ENCODE results near the gene EGLN2.
"Not testable (repeated sequence)": the region's sequence is repeated elsewhere in the genome, so short reads cannot be mapped to it uniquely, and the experiment has no call there.

EGLN2 gene

DNA sequence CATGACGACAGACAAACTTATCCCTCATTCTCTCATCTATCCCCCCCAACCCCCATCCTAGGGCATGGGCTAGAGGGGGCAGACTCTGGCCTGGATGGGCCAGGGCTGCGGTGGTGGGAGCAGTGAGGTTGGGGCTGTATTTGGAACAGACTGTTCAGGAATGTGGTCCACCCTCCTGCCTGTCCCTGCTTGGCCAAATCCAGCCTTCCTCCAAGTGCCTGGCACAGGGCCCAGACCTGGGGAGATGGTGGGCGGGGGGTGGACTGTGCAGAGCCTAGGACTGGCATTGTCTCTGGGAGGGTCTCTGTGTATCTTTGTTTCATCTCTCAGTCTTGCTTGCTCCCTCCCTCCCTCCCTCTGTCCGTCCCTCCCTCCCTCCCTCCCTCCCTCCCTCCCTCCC lies 14.2 kb downstream of the EGLN2 start:
- no peaks in the 10 kb centered on the region for H3K9me3 ChIP-seq (ENCODE audit: control insufficient read depth, low read depth, low read length)
- no peak overlapping the region for H3K27ac ChIP-seq (ENCODE audit: low read length)
- no peak overlapping the region for H3K9ac ChIP-seq (ENCODE audit: low read length)
- H3K4me3 ChIP-seq (ENCODE audit: low read length) = no peak overlapping the region
- H3K27me3 ChIP-seq (ENCODE audit: control insufficient read depth, insufficient read depth, low read length) = peaks cover 17% of the 10 kb centered on the region
- H3K4me1 ChIP-seq (ENCODE audit: control insufficient read depth, low read depth, low read length) = peaks cover 9% of the 10 kb centered on the region
- H3K36me3 ChIP-seq (ENCODE audit: control insufficient read depth, low read depth, low read length) = peaks cover 7% of the 10 kb centered on the region

DNA sequence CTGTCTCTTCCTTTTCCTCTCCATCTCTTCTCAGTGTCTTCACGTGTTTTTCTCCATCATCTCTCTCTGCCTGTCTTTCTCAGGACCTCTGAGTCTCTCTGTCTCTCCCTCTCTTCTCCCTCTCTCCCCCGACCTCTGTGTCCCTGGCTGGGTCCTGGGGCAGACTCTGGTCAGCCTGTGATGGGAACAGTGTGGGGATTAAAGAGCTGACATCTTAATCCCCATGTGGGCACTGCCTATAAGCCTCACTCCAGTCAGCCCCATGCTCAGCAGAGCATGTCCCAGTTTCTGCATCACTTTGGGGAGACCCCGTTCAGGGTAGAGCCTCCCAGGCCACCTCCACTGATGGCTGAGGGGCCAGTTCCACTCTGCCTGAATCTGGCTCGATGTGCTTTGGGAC lies 16.2 kb downstream of the EGLN2 start:
- H3K27me3 ChIP-seq (ENCODE audit: control insufficient read depth, insufficient read depth, low read length) = peaks cover 17% of the 10 kb centered on the region
- no peak overlapping the region for H3K4me3 ChIP-seq (ENCODE audit: low read length)
- no peaks in the 10 kb centered on the region for H3K36me3 ChIP-seq (ENCODE audit: control insufficient read depth, low read depth, low read length)
- H3K9me3 ChIP-seq (ENCODE audit: control insufficient read depth, low read depth, low read length) = no peaks in the 10 kb centered on the region
- H3K9ac ChIP-seq (ENCODE audit: low read length) = no peak overlapping the region
- no peak overlapping the region for H3K27ac ChIP-seq (ENCODE audit: low read length)
- peaks cover 4% of the 10 kb centered on the region for H3K4me1 ChIP-seq (ENCODE audit: control insufficient read depth, low read depth, low read length)

DNA sequence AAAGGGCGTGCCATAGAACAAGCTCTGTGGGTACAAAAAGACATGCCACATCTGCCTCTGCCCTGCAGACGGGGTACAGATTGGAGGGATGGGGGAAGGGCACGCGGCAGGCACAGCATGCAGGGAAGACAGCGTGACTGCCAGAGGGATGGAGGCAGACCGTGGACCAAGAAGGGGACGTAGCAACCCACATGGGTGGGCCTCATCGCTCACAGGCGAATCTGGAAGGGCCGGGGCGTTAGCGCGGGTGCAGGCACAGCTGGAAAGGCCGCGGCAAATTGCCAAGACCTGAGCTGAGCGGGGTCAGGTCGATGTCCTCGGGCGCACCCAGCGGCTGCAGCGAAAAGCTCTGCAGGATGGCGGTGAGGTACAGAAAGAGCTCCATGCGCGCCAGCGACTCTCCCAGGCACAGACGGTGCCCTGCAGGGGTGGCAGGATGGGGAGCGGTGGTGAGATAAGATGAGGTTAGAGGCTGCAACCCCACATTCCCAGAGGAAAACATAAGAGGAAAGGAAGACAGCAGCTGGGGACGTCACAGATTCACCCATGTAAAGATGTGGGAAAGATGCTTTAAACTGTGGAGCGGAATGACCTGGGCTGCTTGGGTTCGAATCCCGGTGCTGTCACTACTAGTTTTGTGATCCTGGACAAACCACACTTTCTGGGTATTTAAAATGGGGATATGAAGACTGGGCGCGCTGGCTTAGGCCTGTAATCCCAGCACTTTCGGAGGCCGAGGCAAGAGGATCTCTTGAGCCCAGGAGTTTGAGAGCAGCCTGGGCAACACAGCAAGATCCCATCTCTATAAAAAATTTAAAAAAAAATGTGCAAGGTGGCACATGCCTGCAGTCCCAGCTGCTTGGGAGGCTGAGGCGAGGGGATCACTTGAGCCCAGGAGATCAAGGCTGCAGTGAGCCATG lies 19.7 kb downstream of the EGLN2 start:
- not testable (repeated sequence) for H3K27ac ChIP-seq (ENCODE audit: low read length); H3K4me1 ChIP-seq (ENCODE audit: control insufficient read depth, low read depth, low read length); H3K9ac ChIP-seq (ENCODE audit: low read length); H3K9me3 ChIP-seq (ENCODE audit: control insufficient read depth, low read depth, low read length); H3K4me3 ChIP-seq (ENCODE audit: low read length); H3K36me3 ChIP-seq (ENCODE audit: control insufficient read depth, low read depth, low read length); H3K27me3 ChIP-seq (ENCODE audit: control insufficient read depth, insufficient read depth, low read length)

DNA sequence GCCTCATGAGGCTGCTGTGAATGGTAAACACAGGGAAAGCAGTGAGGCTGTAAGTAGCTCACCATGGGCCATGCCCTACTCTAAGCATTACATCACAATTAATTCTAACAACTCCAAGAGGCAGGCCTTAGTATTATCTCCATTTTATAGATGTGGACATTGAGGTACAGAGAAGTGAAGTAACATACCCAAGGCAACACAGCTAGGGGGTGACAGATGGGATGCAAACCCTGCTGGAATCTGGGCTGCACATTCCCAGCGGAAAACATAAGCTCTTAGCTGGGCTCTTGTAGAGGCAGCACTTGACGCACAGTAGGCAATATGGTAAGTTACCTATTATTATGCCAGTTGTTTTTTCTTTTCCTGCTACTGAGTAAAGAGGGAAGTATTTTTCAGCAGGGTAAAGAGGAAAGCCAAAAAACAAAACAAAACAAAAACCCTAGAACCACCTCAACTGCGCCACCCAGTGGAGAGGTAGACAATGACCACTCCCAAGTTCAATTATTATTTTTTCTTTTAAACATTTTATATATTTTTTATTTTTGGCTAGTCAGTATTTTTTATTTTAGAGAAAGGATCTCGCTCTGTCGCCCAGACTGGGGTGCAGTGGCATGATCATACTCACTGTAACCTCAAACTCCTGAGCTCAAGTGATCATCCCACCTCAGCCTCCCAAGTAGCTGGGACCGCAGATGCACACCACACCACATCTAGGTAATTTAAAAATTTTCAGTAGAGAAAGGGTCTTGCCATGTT lies 20.7 kb downstream of the EGLN2 start:
- H3K9me3 ChIP-seq (ENCODE audit: control insufficient read depth, low read depth, low read length); H3K4me1 ChIP-seq (ENCODE audit: control insufficient read depth, low read depth, low read length); H3K36me3 ChIP-seq (ENCODE audit: control insufficient read depth, low read depth, low read length); H3K27ac ChIP-seq (ENCODE audit: low read length); H3K4me3 ChIP-seq (ENCODE audit: low read length); H3K9ac ChIP-seq (ENCODE audit: low read length); H3K27me3 ChIP-seq (ENCODE audit: control insufficient read depth, insufficient read depth, low read length): not testable (repeated sequence)

DNA sequence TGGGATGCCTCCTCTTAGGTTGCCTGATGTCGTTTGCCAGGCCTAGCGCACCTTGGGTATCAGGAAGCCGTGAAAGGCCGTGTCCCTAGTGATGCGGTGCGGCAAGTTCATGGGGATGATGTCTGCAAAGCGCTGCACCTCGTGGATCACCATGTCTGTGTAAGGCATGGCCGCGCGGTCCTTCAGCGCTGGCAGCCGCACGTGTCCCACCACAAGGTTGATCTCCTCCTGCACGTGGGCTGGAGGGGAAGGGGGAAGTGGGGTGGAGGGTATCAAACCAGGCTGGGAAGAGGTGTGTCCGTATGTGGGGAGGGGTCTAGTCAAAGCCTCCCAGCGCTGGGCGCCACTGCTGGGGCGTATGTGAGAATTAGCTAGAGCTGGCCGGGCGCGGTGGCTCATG lies 23.2 kb downstream of the EGLN2 start:
- Histone ChIP-seq H3K4me3 (ENCODE audit: low read length) (no peak overlapping the region), H3K4me1 (ENCODE audit: control insufficient read depth, low read depth, low read length) (no peaks in the 10 kb centered on the region), H3K9ac (ENCODE audit: low read length) (no peak overlapping the region), H3K27me3 (ENCODE audit: control insufficient read depth, insufficient read depth, low read length) (peaks cover 3% of the 10 kb centered on the region), H3K36me3 (ENCODE audit: control insufficient read depth, low read depth, low read length) (no peaks in the 10 kb centered on the region), H3K27ac (ENCODE audit: low read length) (no peak overlapping the region), H3K9me3 (ENCODE audit: control insufficient read depth, low read depth, low read length) (no peaks in the 10 kb centered on the region)

DNA sequence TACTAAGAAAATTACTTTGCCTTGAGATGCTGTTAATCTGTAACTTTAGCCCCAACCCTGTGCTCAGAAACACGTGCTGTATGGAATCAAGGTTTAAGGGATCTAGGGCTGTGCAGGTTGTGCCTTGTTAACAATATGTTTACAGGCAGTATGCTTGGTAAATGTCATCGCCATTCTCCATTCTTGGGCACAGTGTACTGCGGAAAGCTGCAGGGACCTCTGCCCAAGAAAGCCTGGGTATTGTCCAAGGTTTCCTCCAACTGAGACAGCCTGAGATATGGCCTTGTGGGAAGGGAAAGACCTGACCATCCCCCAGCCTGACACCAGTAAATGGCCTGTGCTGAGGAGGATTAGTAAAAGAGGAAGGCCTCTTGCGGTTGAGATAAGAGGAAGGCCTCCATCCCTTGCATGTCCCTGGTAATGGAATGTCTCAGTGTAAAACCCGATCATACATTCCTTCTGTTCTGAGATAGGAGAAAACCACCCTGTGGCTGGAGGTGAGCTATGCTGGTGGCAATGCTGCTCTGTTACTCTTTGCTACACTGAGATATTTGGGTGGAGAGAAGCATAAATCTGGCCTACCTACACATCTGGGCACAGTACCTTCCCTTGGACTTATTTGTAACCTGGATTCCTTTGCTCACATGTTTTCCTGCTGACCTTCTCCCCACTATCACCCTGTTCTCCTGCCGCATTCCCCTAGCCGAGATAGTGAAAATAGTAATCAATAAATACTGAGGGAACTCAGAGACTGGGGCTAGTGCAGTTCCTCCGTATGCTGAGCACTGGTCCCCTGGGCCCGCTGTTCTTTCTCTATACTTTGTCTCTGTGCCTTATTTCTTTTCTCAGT lies 23.9 kb downstream of the EGLN2 start:
- not testable (repeated sequence) for H3K4me1 ChIP-seq (ENCODE audit: control insufficient read depth, low read depth, low read length); H3K27me3 ChIP-seq (ENCODE audit: control insufficient read depth, insufficient read depth, low read length); H3K9me3 ChIP-seq (ENCODE audit: control insufficient read depth, low read depth, low read length); H3K9ac ChIP-seq (ENCODE audit: low read length); H3K36me3 ChIP-seq (ENCODE audit: control insufficient read depth, low read depth, low read length); H3K4me3 ChIP-seq (ENCODE audit: low read length); H3K27ac ChIP-seq (ENCODE audit: low read length)

DNA sequence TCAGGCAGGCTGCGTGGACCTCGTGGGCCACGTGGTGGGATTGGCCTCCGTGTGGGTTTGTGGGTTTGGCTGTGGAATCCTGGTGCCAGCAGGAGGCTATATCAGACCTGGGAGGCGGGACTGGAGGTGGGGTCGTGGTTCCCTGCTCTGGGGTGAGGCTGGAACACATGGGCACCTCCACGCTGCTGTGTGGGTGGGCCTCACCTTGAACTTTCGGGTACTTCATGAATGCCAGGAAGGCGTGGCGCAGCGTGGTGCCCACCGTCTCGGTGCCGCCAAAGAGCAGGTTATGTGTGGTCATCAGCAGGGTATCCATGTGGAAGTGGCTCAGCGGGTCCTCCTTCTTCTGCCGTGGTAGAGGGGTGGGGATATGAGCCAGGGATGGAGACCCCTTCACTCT lies 25.9 kb downstream of the EGLN2 start:
- H3K4me3 ChIP-seq (ENCODE audit: low read length); H3K36me3 ChIP-seq (ENCODE audit: control insufficient read depth, low read depth, low read length); H3K27ac ChIP-seq (ENCODE audit: low read length); H3K4me1 ChIP-seq (ENCODE audit: control insufficient read depth, low read depth, low read length); H3K9ac ChIP-seq (ENCODE audit: low read length); H3K27me3 ChIP-seq (ENCODE audit: control insufficient read depth, insufficient read depth, low read length); H3K9me3 ChIP-seq (ENCODE audit: control insufficient read depth, low read depth, low read length): not testable (repeated sequence)

DNA sequence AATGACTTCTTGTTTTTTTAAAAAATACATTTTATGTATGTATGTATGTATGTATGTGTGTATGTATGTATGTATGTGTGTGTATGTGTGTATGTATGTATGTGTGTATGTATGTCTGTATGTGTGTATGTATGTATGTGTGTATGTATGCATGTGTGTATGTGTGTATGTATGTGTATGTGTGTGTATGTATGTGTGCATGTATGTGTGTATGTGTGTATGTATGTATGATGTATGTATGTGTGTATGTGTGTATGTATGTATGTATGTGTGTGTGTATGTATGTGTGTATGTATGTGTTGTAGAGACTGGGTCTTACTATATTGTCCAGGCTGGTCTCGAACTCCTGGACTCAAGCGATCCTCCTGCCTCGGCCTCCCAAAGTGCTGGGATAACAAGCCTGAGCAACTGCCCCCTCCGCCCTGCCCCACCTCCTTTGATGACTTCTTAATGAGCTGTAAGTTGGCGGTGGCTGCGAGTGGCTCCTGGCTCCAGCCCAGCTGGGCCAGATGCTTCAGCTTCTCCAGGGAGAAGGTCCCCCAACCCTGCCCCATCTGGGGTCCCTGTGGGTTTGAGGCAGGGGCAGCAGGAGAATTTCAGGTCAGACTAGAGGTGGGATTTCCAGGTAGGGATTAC lies 26.6 kb downstream of the EGLN2 start:
- not testable (repeated sequence) for H3K27me3 ChIP-seq (ENCODE audit: control insufficient read depth, insufficient read depth, low read length); H3K27ac ChIP-seq (ENCODE audit: low read length); H3K4me1 ChIP-seq (ENCODE audit: control insufficient read depth, low read depth, low read length); H3K4me3 ChIP-seq (ENCODE audit: low read length); H3K36me3 ChIP-seq (ENCODE audit: control insufficient read depth, low read depth, low read length); H3K9ac ChIP-seq (ENCODE audit: low read length); H3K9me3 ChIP-seq (ENCODE audit: control insufficient read depth, low read depth, low read length)

DNA sequence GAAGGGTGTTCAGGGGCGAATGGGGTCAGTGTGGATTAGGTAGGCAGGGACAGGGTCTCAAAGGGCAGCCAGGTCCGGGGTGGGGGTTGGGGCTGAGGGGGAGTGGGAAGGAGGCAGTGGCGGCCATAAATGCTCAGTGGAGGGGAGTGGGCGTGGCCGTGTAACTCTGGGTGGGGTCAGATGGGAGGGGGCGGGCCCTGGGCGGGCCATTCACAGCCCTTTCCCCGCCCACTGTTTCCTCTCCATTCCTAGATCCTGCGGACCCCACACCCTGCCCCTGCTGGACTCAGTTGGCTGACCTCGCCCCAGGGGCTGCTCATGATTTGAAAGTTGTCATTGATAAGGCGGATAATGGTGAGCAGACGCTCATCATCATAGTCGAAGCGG lies 27.3 kb downstream of the EGLN2 start:
- H3K4me3 ChIP-seq (ENCODE audit: low read length); H3K27ac ChIP-seq (ENCODE audit: low read length); H3K36me3 ChIP-seq (ENCODE audit: control insufficient read depth, low read depth, low read length); H3K27me3 ChIP-seq (ENCODE audit: control insufficient read depth, insufficient read depth, low read length); H3K9me3 ChIP-seq (ENCODE audit: control insufficient read depth, low read depth, low read length); H3K9ac ChIP-seq (ENCODE audit: low read length); H3K4me1 ChIP-seq (ENCODE audit: control insufficient read depth, low read depth, low read length): not testable (repeated sequence)

DNA sequence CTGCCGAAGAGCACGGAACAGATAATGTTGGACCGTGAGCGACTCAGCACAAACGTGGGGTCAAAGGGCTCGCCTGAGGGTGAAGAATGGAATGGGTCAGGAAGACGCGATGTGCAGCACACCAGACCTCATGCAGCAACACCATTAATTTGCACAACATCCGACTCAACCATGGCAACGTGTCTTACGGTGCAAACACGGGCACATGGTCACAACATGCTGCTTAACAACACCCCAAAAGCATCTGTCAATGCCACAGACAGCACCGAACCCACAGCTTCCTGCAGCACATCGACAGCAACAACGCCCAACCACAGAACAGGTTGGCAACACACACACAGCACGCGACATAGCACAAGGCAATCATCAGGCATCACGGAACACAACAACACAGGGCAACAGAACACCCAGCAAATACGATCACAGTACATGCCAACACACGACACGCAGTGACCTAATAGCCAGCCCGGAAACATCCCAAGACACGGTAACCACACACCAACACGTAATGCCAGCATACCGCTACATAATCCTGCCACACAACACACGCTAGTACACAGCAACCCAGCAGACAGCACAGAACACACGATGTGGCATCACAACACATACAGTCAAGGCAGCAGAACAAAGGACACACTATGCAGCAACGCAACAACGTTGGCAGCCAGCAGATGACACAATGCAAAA lies 27.9 kb downstream of the EGLN2 start:
- not testable (repeated sequence) for H3K4me1 ChIP-seq (ENCODE audit: control insufficient read depth, low read depth, low read length); H3K27ac ChIP-seq (ENCODE audit: low read length); H3K27me3 ChIP-seq (ENCODE audit: control insufficient read depth, insufficient read depth, low read length); H3K9ac ChIP-seq (ENCODE audit: low read length); H3K9me3 ChIP-seq (ENCODE audit: control insufficient read depth, low read depth, low read length); H3K4me3 ChIP-seq (ENCODE audit: low read length); H3K36me3 ChIP-seq (ENCODE audit: control insufficient read depth, low read depth, low read length)

Measured in iPS-18a (cell line).